ENCODE results near the gene AKAP12.

The AKAP12 gene

GRCh38 chr6:151385177-151385576 is 145.4 kb downstream of the AKAP12 start:
- DNase-seq, result no peak

- no peak for DNase-seq
These were observed 147.6 kb downstream of the AKAP12 start for GRCh38 chr6:151387175-151387970.

- DNase-seq, result no peak
These were observed 148.5 kb downstream of the AKAP12 start for GRCh38 chr6:151388236-151388635.

GRCh38 chr6:151388997-151389617 is 149.3 kb downstream of the AKAP12 start:
- no peak for DNase-seq

- no peak for DNase-seq
These were observed 150.0 kb downstream of the AKAP12 start for GRCh38 chr6:151389618-151390275.

- peak; percentile 93 for DNase-seq
These were observed 150.6 kb downstream of the AKAP12 start for GRCh38 chr6:151390276-151390850.

- peak; percentile 53 for DNase-seq
These were observed 151.2 kb downstream of the AKAP12 start for GRCh38 chr6:151390851-151391470.

- no peak for DNase-seq
These were observed 152.0 kb downstream of the AKAP12 start, which contains the start of gene ZBTB2 for GRCh38 chr6:151391471-151392413. Gene ZBTB2 (minus strand): TSS chr6:151391559. CDS start chr6:151373637, 17,922 bp downstream.

- DNase-seq, result no peak
These were observed 152.7 kb downstream of the AKAP12 start for GRCh38 chr6:151392427-151392826.

GRCh38 chr6:151393410-151393809 is 153.6 kb downstream of the AKAP12 start:
- DNase-seq, result no peak

- DNase-seq, result no peak
These were observed 159.9 kb downstream of the AKAP12 start for GRCh38 chr6:151399679-151400078.

GRCh38 chr6:151400473-151400872 is 160.7 kb downstream of the AKAP12 start:
- no peak for DNase-seq

- no peak for DNase-seq
These were observed 162.5 kb downstream of the AKAP12 start for GRCh38 chr6:151402228-151402627.

GRCh38 chr6:151403919-151404308 is 164.1 kb downstream of the AKAP12 start:
- DNase-seq, result no peak
